Adrenal gland (tissue), 12 donors: ENCODE data around the gene CDKAL1. TPM values are rescaled to one million over a fixed set of nuclear protein-coding genes. Genes with fewer than 3 reads are reported as not detected.

Source experiments
- DNase-seq, 7 donors: peaks; one replicate each; pipeline ENCODE4 v3.0.0-alpha.2; 2019 to 2020
- H3K27ac ChIP-seq, 5 donors: fragments of 200-600 bp; sonication (generic) in 4 of 5; 1 replicate in 3 of 5; 2 replicates in 2 of 5; pipeline versions ENCODE4 v1.5.1 to v1.8.0; 2016 to 2020; ENCODE audit warnings: mild to moderate bottlenecking in 1 of 5
- H3K27me3 ChIP-seq: fragments of 200-600 bp; 2 replicates; pipeline ENCODE4 v1.8.0; 2021
- H3K36me3 ChIP-seq, 2 donors: fragments of 200-600 bp; replicated peaks in 1 of 2; 1 replicate in 1 of 2; 2 replicates in 1 of 2; pipeline versions ENCODE4 v1.5.1 to v1.8.0; 2018 to 2022
- H3K4me1 ChIP-seq, 2 donors: fragments of 200-600 bp; replicated peaks in 1 of 2; 1 replicate in 1 of 2; 2 replicates in 1 of 2; pipeline versions ENCODE4 v1.5.1 to v1.8.0; 2018 to 2021
- H3K4me3 ChIP-seq, 4 donors: fragments of 200-600 bp; sonication (generic) in 3 of 4; one replicate each; pipeline ENCODE4 v1.5.1; 2016 to 2018
- H3K9me3 ChIP-seq, 3 donors: fragments of 200-600 bp; sonication (generic) in 1 of 3; replicated peaks in 1 of 3; 1 replicate in 2 of 3; 2 replicates in 1 of 3; pipeline versions ENCODE4 v1.5.1 to v1.8.0; 2016 to 2021
- CTCF ChIP-seq, 6 experiments: fragments of 450-650 bp in 4 of 6; fragments of 200-600 bp in 2 of 6; sonication (generic) in 1 of 6; IDR thresholded peaks; 1 replicate in 5 of 6; 2 replicates in 1 of 6; pipeline versions ENCODE4 v1.5.1 to v1.8.0; 2016 to 2021; ENCODE audit warnings: antibody characterized with exemption in 6 of 6, mild to moderate bottlenecking in 2 of 6, moderate library complexity in 1 of 6
- POLR2A ChIP-seq, 2 donors: fragments of 450-650 bp; IDR thresholded peaks; one replicate each; pipeline ENCODE4 v1.6.1; 2017; ENCODE audit warnings: antibody characterized with exemption in 2 of 2, mild to moderate bottlenecking in 2 of 2, moderate library complexity in 1 of 2
- WGBS, 4 donors: extraction: QIAGEN DNeasy Blood & Tissue Kit in 2 of 4; methylation state at CpG; one replicate each; pipeline versions ENCODE4 v1.1.5 to v1.1.7; 2013 to 2017; 5-methylcytosine and 5-hydroxymethylcytosine counted together
- intact Hi-C, 2 donors: fragments of 100-400 bp; cut with DNase I; formaldehyde crosslinking; loops; one replicate each; pipeline versions ENCODE4 v1.14.1 to v1.15.0; 2022 to 2023
- polyA plus RNA-seq, 3 donors: library from polyadenylated mRNA; stranded (reverse); fragments of 200-250 nt in 2 of 3; fragments of 350-450 nt in 1 of 3; fragmentation: Illumina TruSeq in 1 of 3; extraction: RNeasy Lipid Tissue Mini Kit (QIAGEN cat#74804) in 1 of 3; gene quantifications; one replicate each; pipeline ENCODE4 v1.2.3, GENCODE V29; 2013 to 2014
- total RNA-seq, 9 donors: library from RNA; depleted of rRNA in 4 of 9; stranded (reverse); fragments of >200 nt in 4 of 9; fragments of 120-200 nt in 1 of 9; fragmentation: NEBNext Ultra II Directional in 1 of 9; extraction: Animal tissue kit (Norgen Biotek cat#: 25700) in 1 of 9; gene quantifications; one replicate each; pipeline versions ENCODE4 v1.1.0 to v1.2.4, GENCODE V29; 2013 to 2023
- donor health status: healthy with polysubstance abuse.
- donor health status: Bipolar disorder and iron deficiency.
- donor health status: DM: yes; HTN: yes; CAD: no.
- donor health status: DM: no; HTN: no; CAD: no.
- donor health status: DM: no; HTN: no; CAD: no.
- donor health status: DM: yes; HTN: yes; CAD: no.

CDKAL1 gene
- total and polyA plus RNA-seq, 12 donors: 3.9 to 21.1 (median 10.6) TPM

GRCh38 chr6:21103626-21104224 lies 569.5 kb downstream of the CDKAL1 start:
- H3K27ac ChIP-seq: no peak overlapping the region
- WGBS, 4 donors: 70 to 79% (median 75%) methylated on average over 4 of the region's 4 CpGs
- H3K36me3 ChIP-seq: no peaks in the 10 kb centered on the region
- H3K4me3 ChIP-seq: no peak overlapping the region
- TF ChIP-seq POLR2A (IDR thresholded peaks at IDR 0.05) (no peak), CTCF (IDR thresholded peaks at IDR 0.05) (no peak)
- no peaks in the 10 kb centered on the region for H3K9me3 ChIP-seq
- no peaks in the 10 kb centered on the region for H3K27me3 ChIP-seq
- no peaks in the 10 kb centered on the region for H3K4me1 ChIP-seq
- no peak for DNase-seq
- intact Hi-C loops: no loop called here

- intact Hi-C loops: no loop called here
Measured at GRCh38 chr6:21104288-21104687, 570.0 kb downstream of the CDKAL1 start.

GRCh38 chr6:21107796-21108195 lies 573.5 kb downstream of the CDKAL1 start:
- 91 to 94% (median 93%) methylated on average over 3 of the region's 3 CpGs for WGBS, 4 donors
- no peak for TF ChIP-seq POLR2A (IDR thresholded peaks at IDR 0.05)
- no peak for TF ChIP-seq CTCF (IDR thresholded peaks at IDR 0.05)

More at GRCh38 chr6:21104288-21104687, 570.0 kb downstream of the CDKAL1 start:
- Histone ChIP-seq H3K9me3 (no peaks in the 10 kb centered on the region), H3K4me3 (no peak overlapping the region), H3K27me3 (no peaks in the 10 kb centered on the region), H3K27ac (no peak overlapping the region), H3K4me1 (peaks cover 0 to under 1% of the 10 kb centered on the region in 2 donors), H3K36me3 (no peaks in the 10 kb centered on the region)
- no peak for DNase-seq
- TF ChIP-seq CTCF (IDR thresholded peaks at IDR 0.05) (no peak), POLR2A (IDR thresholded peaks at IDR 0.05) (no peak)
- WGBS, 4 donors: 96 to 99% (median 97%) methylated on average over 2 of the region's 2 CpGs

GRCh38 chr6:21109391-21110178 lies 575.3 kb downstream of the CDKAL1 start:
- H3K27me3 ChIP-seq: no peaks in the 10 kb centered on the region
- TF ChIP-seq CTCF (IDR thresholded peaks at IDR 0.05) (no peak), POLR2A (IDR thresholded peaks at IDR 0.05) (no peak)
- no peak overlapping the region for H3K27ac ChIP-seq
- no peaks in the 10 kb centered on the region for H3K36me3 ChIP-seq
- H3K9me3 ChIP-seq: no peaks in the 10 kb centered on the region
- no peak for DNase-seq
- no peak overlapping the region for H3K4me3 ChIP-seq
- intact Hi-C loops: no loop called here
- 22 to 36% (median 28%) methylated on average over 5 of the region's 5 CpGs for WGBS, 4 donors
- H3K4me1 ChIP-seq: peaks cover 4 to 17% of the 10 kb centered on the region in 2 donors

More at GRCh38 chr6:21107796-21108195, 573.5 kb downstream of the CDKAL1 start:
- H3K4me3 ChIP-seq: no peak overlapping the region
- H3K27ac ChIP-seq: no peak overlapping the region
- intact Hi-C loops: no loop called here
- no peaks in the 10 kb centered on the region for H3K9me3 ChIP-seq
- no peaks in the 10 kb centered on the region for H3K36me3 ChIP-seq
- H3K27me3 ChIP-seq: no peaks in the 10 kb centered on the region
- no peak for DNase-seq
- peaks cover 4 to 17% of the 10 kb centered on the region in 2 donors for H3K4me1 ChIP-seq
